ENCODE results near the gene IGF2R.

IGF2R gene

GRCh38 chr6:160103825-160104100 lies 134.9 kb downstream of the IGF2R start:
- Histone ChIP-seq H3K4me1 (ENCODE audit: low read length) (no peaks in the 10 kb centered on the region), H3K4me2 (ENCODE audit: low read depth, low read length) (no peak overlapping the region), H3K27me3 (replicated peaks; ENCODE audit: insufficient read depth, low read length) (no peaks in the 10 kb centered on the region), H3F3A (ENCODE audit: insufficient read depth, low read length) (no peaks in the 10 kb centered on the region), H4K20me1 (ENCODE audit: insufficient read depth, low read length) (no peaks in the 10 kb centered on the region), H3K9ac (ENCODE audit: low read length) (no peak overlapping the region), H3K4me3 (ENCODE audit: low read length) (no peak overlapping the region), H3K79me2 (ENCODE audit: low read length) (no peaks in the 10 kb centered on the region), H3K36me3 (replicated peaks; ENCODE audit: insufficient read depth, low read length) (no peaks in the 10 kb centered on the region), H2AFZ (ENCODE audit: low read length) (no peak overlapping the region), H3K27ac (ENCODE audit: low read length) (no peak overlapping the region), H3K9me2 (replicated peaks; ENCODE audit: insufficient read depth, low read length) (no peaks in the 10 kb centered on the region), H3K9me3 (replicated peaks; ENCODE audit: insufficient read depth, low read length) (no peaks in the 10 kb centered on the region)
- TF ChIP-seq CTCF (IDR thresholded peaks at IDR 0.05; ENCODE audit: low read length), result no peak
- TF ChIP-seq EZH2phosphoT487 (IDR thresholded peaks at IDR 0.05; ENCODE audit: low read length), result no peak
- no peak for TF ChIP-seq EZH2 (optimal IDR thresholded peaks at IDR 0.05; ENCODE audit: low read depth, low read length)
- DNase-seq, result no peak

DNA sequence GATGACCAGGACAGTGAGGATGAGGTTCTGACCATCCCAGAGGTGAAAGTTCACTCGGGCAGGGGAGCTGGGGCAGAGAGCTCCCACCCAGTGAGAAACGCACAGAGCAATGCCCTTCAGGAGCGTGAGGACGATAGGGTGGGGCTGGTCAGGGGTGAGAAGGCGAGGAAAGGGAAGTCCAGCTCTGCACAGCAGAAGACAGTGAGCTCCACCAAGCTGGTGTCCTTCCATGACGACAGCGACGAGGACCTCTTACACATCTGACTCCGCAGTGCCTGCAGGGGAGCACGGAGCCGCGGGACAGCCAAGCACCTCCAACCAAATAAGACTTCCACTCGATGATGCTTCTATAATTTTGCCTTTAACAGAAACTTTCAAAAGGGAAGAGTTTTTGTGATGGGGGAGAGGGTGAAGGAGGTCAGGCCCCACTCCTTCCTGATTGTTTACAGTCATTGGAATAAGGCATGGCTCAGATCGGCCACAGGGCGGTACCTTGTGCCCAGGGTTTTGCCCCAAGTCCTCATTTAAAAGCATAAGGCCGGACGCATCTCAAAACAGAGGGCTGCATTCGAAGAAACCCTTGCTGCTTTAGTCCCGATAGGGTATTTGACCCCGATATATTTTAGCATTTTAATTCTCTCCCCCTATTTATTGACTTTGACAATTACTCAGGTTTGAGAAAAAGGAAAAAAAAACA lies 136.1 kb downstream of the IGF2R start:
- DNase-seq, result no peak
- H3K36me3 ChIP-seq (replicated peaks; ENCODE audit: insufficient read depth, low read length), result no peaks in the 10 kb centered on the region
- H3K4me2 ChIP-seq (ENCODE audit: low read depth, low read length), result no peak overlapping the region
- no peak overlapping the region for H2AFZ ChIP-seq (ENCODE audit: low read length)
- no peaks in the 10 kb centered on the region for H3F3A ChIP-seq (ENCODE audit: insufficient read depth, low read length)
- H4K20me1 ChIP-seq (ENCODE audit: insufficient read depth, low read length), result no peaks in the 10 kb centered on the region
- no peaks in the 10 kb centered on the region for H3K4me1 ChIP-seq (ENCODE audit: low read length)
- H3K9me3 ChIP-seq (replicated peaks; ENCODE audit: insufficient read depth, low read length), result no peaks in the 10 kb centered on the region
- H3K27me3 ChIP-seq (replicated peaks; ENCODE audit: insufficient read depth, low read length), result no peaks in the 10 kb centered on the region
- H3K9me2 ChIP-seq (replicated peaks; ENCODE audit: insufficient read depth, low read length), result no peaks in the 10 kb centered on the region
- no peak overlapping the region for H3K27ac ChIP-seq (ENCODE audit: low read length)
- no peak overlapping the region for H3K9ac ChIP-seq (ENCODE audit: low read length)
- no peaks in the 10 kb centered on the region for H3K79me2 ChIP-seq (ENCODE audit: low read length)
- no peak overlapping the region for H3K4me3 ChIP-seq (ENCODE audit: low read length)
- TF ChIP-seq EZH2 (optimal IDR thresholded peaks at IDR 0.05; ENCODE audit: low read depth, low read length), result no peak
- TF ChIP-seq EZH2phosphoT487 (IDR thresholded peaks at IDR 0.05; ENCODE audit: low read length), result no peak
- TF ChIP-seq CTCF (IDR thresholded peaks at IDR 0.05; ENCODE audit: low read length), result no peak

GRCh38 chr6:160106010-160106409 lies 137.1 kb downstream of the IGF2R start:
- Histone ChIP-seq H3K36me3 (replicated peaks; ENCODE audit: insufficient read depth, low read length) (no peaks in the 10 kb centered on the region), H4K20me1 (ENCODE audit: insufficient read depth, low read length) (no peaks in the 10 kb centered on the region), H3K9me2 (replicated peaks; ENCODE audit: insufficient read depth, low read length) (no peaks in the 10 kb centered on the region), H3K27ac (ENCODE audit: low read length) (no peak overlapping the region), H3K9me3 (replicated peaks; ENCODE audit: insufficient read depth, low read length) (no peaks in the 10 kb centered on the region), H3K4me3 (ENCODE audit: low read length) (no peak overlapping the region), H3K27me3 (replicated peaks; ENCODE audit: insufficient read depth, low read length) (no peaks in the 10 kb centered on the region), H3K4me2 (ENCODE audit: low read depth, low read length) (no peak overlapping the region), H2AFZ (ENCODE audit: low read length) (no peak overlapping the region), H3F3A (ENCODE audit: insufficient read depth, low read length) (no peaks in the 10 kb centered on the region), H3K79me2 (ENCODE audit: low read length) (no peaks in the 10 kb centered on the region), H3K9ac (ENCODE audit: low read length) (no peak overlapping the region), H3K4me1 (ENCODE audit: low read length) (no peaks in the 10 kb centered on the region)
- no peak for DNase-seq
- TF ChIP-seq CTCF (IDR thresholded peaks at IDR 0.05; ENCODE audit: low read length) (no peak), EZH2phosphoT487 (IDR thresholded peaks at IDR 0.05; ENCODE audit: low read length) (no peak), EZH2 (optimal IDR thresholded peaks at IDR 0.05; ENCODE audit: low read depth, low read length) (no peak)

Data from MM.1S (cell line).